Hematopoietic multipotent progenitor cell treated with erythropoietin and hydrocortisone succinate and interleukin-3 and kit ligand, for 15 days (in vitro differentiated cells): Measurements from ENCODE around the gene INMT.
"Not testable (repeated sequence)": the region's sequence is repeated elsewhere in the genome, so short reads cannot be mapped to it uniquely, and the experiment has no call there.

Experiments
- DNase-seq: peaks from one replicate; pipeline ENCODE4 v3.0.0-alpha.2; 2015; ENCODE audit warnings: low spot score

INMT gene

GRCh38 chr7:30751696-30752273 lies at the start of gene INMT:
Gene INMT, plus strand, starts transcription at chr7:30752135. Its CDS starts 16 bp downstream, at chr7:30752151.
- DNase-seq, result no peak

DNA sequence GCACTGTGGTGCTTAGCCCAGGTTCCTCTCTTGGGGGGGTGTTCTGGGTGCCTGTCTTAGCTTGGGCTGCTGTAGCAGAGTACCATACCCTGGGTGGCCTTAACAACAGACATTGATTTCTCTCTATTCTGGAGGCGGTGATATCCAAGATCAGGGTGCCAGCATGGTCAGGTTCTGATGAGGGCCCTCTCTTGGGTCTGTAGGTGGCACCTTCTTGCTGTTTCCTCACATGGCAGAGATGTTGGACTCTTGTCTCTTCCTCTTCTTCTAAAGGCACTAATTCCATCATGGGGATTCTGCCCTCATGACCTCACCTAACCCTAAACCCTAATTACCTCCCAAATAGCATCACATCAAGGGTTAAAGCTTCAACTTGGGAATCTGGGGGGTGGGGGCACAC lies 49.7 kb upstream of the INMT start:
- DNase-seq, result no peak

- DNase-seq, result no peak
Observed at GRCh38 chr7:30703756-30704155, 48.2 kb upstream of the INMT start.

DNA sequence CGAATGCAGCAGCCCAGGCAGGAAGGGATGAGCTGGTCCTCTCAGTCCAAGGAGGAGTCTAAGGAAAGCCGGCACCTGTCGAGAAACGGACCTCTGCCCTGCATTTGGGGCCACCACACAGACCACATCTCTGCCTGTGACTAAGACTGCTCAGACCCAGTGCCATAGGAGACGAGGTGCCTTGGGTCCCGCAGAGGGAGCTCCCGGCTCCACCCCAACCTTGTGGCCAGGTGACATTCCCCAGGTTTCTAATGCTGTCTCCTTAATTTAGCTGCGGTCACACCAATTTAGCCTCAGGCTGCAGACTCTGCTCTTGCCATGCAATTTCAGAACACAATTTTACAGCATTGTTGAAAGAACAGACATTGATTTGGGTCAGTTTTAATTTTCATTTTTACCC lies 46.9 kb upstream of the INMT start:
- no peak for DNase-seq

DNA sequence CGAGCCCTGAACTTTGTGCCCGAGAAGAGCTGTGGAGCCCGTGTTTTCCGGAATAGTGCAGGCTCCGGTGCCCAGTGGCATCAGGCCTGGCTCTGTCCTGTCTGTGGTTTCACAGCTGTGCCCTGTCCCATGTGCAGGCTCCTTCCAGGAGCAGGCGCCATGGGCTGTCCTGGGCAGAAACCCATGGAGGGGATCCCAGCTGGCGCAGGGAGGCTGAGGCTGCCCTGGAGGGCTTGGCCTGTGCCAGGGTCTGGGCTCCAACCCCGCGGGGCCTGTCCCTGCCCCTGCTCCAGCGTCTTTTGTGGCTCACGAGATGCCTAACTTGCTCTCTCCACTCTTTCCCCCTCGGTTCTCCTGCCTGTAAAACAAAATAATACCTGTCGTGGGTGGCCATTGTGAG lies 46.3 kb upstream of the INMT start:
- DNase-seq, result no peak

DNA sequence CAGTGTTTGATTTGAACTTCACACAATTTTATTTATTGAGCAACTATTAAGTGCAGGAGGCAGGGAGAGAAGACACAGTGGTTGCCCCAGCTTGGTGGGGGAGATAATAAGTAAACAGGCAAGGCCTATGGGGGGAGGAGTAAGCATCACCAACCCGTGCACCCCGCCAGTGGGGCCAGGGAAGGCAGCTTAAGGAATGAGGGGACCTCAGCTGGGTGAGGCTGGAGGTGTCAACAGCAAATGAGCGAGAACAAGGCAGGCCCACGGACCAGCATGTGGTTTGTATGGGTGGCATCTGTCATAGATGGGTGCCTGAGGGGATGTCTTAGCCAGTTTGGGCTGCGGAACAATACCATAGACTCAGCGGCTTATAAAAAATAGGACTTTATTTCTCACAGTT lies 45.6 kb upstream of the INMT start:
- no peak for DNase-seq

DNA sequence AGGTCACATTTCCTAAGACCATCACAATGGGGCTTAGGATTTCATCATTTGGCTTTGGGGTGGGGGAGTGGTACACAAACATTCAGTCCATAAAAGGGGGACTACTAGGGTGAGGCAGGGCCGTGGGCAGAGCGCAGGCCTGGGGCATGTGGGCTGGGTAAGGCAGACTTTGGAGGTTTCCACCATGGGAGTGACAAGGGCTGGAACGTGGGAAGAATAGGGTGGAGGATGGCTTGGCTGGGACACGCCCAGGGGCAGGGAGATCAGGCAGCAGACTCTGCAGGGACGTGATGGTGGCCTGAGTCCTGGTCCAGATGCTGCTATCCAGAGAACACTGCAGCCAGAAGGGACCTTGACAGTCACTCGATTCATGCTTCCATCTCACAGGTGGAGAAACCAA lies 45.0 kb upstream of the INMT start:
- DNase-seq, result no peak

DNA sequence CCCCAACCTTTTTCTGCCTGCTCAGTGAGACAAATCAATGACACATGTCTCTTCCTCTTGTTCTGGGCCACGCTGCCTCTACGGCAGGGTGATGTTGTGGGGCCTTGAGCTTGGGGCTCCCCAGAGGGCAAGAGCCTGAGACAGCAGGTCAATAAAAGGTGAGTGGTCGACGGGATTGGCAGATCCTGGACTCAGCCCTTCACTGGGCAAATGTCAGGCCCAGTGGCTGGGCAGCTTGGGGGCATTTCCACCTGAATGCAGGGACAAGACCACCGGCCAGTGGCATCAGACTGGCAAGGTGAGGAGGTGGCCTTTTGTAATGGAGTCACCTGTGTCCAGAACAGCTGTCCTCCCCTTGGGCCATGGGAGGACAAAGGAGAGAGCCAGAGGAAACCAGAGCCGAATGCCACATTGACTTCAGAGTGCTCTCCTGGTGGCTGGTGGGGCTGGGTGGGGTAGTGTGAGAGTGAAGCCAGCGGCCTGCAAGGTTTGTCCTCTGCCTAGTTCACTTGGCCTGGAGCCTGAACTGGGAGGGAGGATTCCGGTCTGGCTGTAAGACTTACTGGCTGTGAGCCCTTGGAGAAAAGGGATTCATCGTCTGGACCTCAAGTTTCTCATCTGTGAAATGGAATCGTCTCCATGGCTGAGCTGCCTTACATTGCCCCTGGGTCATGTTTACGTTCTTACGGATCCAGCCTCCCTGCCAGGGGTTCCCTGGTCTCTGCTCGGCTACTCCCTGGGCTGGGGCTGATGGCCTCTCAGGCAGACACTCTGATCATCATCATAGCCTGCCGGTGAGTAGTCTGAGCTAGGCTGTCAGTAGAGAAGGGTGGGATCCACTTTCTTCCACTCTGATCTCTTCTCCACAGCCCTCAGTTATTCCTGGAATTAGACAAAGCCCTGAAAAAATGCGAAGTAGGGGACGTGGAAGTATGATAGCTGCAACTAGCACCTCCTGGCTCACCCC lies 44.3 kb upstream of the INMT start:
- DNase-seq, result no peak

DNA sequence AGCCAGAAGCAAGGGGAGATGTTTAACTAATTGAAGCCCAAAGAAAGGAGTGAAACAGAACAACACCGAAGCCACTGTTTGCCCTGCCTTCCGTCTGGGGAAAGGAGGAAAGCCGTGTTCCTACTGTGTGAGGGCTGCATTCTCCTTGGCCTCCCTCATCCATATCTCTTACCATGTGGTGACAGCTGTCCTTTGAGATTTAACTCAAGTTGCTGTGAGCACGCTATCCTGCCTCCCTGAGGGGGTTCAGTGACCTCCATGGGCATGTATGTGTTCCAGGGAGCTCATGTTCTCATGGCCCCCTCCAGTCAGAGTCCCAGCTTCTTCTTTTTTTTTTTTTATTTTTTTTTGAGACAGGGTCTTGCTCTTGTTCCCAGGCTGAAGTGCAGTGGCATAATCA lies 43.5 kb upstream of the INMT start:
- DNase-seq, result no peak

- DNase-seq, result no peak
Observed at GRCh38 chr7:30708983-30709382, 43.0 kb upstream of the INMT start.

- DNase-seq, result no peak
Observed at GRCh38 chr7:30709549-30709948, 42.4 kb upstream of the INMT start.

GRCh38 chr7:30710669-30711068 lies 41.3 kb upstream of the INMT start:
- no peak for DNase-seq

- no peak for DNase-seq
Observed at GRCh38 chr7:30713392-30713791, 38.5 kb upstream of the INMT start.

DNA sequence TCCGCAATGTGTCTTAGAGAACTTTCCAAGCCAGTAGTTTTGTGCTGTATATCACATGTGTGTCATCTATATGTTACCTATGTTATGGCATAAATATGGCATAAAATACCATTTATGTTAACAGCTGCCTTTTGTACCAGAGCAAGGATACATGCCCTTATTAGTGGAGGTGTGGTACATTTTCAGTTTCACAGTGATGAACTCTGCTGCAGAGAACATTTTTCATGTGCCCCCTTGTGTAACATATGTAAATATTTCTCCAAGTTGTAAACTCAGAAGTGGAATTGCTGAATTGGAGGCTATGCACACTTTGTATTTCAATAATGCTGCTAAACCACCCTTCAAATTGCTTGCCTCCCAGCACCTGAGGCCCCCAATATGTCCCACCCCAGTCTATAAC lies 37.8 kb upstream of the INMT start:
- DNase-seq, result no peak

GRCh38 chr7:30717181-30717580 lies 34.8 kb upstream of the INMT start:
- no peak for DNase-seq

GRCh38 chr7:30719434-30719833 lies 32.5 kb upstream of the INMT start:
- DNase-seq, result not testable (repeated sequence)

DNA sequence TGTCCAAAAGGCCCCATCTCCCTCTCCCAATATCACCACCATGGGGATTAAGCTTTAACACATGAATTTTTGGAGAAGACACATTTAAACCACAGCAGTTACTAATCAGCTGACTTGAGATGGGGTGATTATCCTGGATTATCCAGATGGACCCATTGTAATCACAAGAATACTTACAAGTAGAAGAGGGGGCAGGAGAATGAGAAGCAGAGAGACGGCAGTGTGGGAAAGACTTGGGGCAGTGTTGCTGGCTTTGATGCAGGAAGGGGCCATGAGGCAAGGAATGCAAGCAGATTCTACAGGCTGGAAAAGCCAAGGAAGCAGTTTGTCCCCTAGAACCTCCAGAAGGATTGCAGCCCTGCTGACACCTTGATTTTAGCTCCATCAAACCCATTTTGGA lies 30.7 kb upstream of the INMT start:
- no peak for DNase-seq

- no peak for DNase-seq
Observed at GRCh38 chr7:30722187-30722586, 29.7 kb upstream of the INMT start.

- DNase-seq, result no peak
Observed at GRCh38 chr7:30722671-30723070, 29.3 kb upstream of the INMT start.

DNA sequence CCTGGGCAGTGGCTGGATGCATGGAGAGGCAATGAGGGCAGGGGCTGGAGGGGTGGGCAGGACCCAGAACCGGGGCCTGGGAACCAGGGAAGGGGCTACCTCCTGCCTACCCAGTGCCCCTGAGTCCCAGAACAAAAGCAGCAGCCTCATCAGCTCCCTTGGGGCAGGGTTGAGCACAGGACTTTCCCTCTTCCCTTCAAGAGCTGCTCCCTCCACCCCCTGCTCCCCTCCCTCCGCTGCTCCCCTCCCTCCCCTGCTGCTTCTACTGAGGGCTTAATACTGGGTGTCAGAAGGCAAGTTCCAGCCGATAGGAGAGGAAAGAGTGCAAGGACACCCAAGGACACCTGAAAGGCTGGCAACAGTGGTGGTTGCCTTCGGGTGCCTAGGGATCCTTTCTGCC lies 28.2 kb upstream of the INMT start:
- DNase-seq, result no peak

DNA sequence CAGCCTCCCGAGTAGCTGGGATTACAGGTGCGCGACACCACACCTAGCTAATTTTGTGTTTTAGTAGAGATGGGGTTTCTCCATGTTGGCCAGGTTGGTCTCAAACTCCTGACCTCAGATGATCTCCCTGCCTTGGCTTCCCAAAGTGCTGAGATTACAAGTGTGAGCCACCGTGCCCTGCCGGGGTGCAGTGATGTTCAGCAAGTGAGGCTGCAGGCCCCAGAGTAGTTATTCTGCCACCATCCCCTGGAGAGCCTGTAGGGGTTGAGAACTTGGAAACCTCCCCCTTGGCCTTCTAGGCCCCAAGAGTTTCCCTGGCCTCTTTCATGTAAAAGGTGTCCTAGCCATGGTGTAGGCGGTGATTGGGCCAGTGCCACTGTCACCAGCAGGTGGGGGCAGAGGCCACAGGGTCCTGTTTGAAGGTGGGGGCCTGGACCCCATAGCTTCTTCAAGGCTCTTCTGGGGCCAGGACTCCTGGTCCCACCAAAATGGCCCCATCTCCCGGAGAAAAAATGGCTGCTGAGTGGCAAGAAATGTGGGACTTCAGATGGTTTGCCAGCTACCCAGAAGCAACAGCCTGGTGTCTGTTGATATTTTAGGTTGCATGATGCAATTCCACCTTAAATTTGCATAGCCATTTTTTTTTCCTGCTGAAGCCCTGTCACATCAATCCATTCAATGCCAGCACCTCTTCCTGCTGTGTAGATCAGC lies 25.5 kb upstream of the INMT start:
- no peak for DNase-seq

- DNase-seq, result no peak
Observed at GRCh38 chr7:30727061-30727945, 24.6 kb upstream of the INMT start.
